ENCODE measurements around the gene SCN4A. TPM values are rescaled to one million over a fixed set of nuclear protein-coding genes. Genes with fewer than 3 reads are reported as not detected.
"Not testable (repeated sequence)": the region's sequence is repeated elsewhere in the genome, so short reads cannot be mapped to it uniquely, and the experiment has no call there.

SCN4A gene
- polyA plus RNA-seq, 1 donor from 2014 or later = not detected

GRCh38 chr17:63926164-63926563, 46.6 kb downstream of the SCN4A start:
- Histone ChIP-seq H2AFZ (ENCODE audit: low read depth, low read length) (no peak overlapping the region), H3K36me3 (ENCODE audit: insufficient read depth, low read length) (no peaks in the 10 kb centered on the region), H3K27ac (ENCODE audit: low read length) (no peak overlapping the region), H3K9me2 (ENCODE audit: insufficient read depth, low read length) (no peaks in the 10 kb centered on the region), H4K20me1 (ENCODE audit: insufficient read depth) (no peaks in the 10 kb centered on the region), H3K4me3 (ENCODE audit: low read length) (no peak overlapping the region), H3K27me3 (ENCODE audit: insufficient read depth, low read depth, low read length) (no peaks in the 10 kb centered on the region), H3K4me2 (ENCODE audit: low read length) (no peak overlapping the region), H3F3A (ENCODE audit: insufficient read depth, low read length, poor library complexity, severe bottlenecking) (no peaks in the 10 kb centered on the region), H3K9ac (ENCODE audit: low read length) (no peak overlapping the region), H3K79me2 (replicated peaks; ENCODE audit: insufficient read depth, low read length) (no peaks in the 10 kb centered on the region), H3K9me3 (ENCODE audit: low read length) (no peaks in the 10 kb centered on the region)
- TF ChIP-seq EZH2 (IDR thresholded peaks at IDR 0.05; ENCODE audit: borderline replicate concordance, insufficient read depth, low read length, poor library complexity, severe bottlenecking) (no peak), REST (IDR thresholded peaks at IDR 0.05; ENCODE audit: borderline replicate concordance) (no peak), CTCF (IDR thresholded peaks at IDR 0.05; ENCODE audit: poor library complexity, severe bottlenecking) (no peak), MXI1 (conservative IDR thresholded peaks at IDR 0.05; ENCODE audit: poor library complexity, severe bottlenecking) (no peak), RAD21 (conservative IDR thresholded peaks at IDR 0.05) (no peak), SMC3 (conservative IDR thresholded peaks at IDR 0.05; ENCODE audit: poor library complexity) (no peak), POLR2AphosphoS5 (IDR thresholded peaks at IDR 0.05) (no peak), EP300 (conservative IDR thresholded peaks at IDR 0.05; ENCODE audit: poor library complexity, severe bottlenecking) (no peak), TAF1 (IDR thresholded peaks at IDR 0.05; ENCODE audit: low read depth) (no peak)

GRCh38 chr17:63925615-63926014, 47.1 kb downstream of the SCN4A start:
- TF ChIP-seq CTCF (IDR thresholded peaks at IDR 0.05; ENCODE audit: poor library complexity, severe bottlenecking) (no peak), REST (IDR thresholded peaks at IDR 0.05; ENCODE audit: borderline replicate concordance) (no peak), TAF1 (IDR thresholded peaks at IDR 0.05; ENCODE audit: low read depth) (no peak), RAD21 (conservative IDR thresholded peaks at IDR 0.05) (no peak), MXI1 (conservative IDR thresholded peaks at IDR 0.05; ENCODE audit: poor library complexity, severe bottlenecking) (no peak), POLR2AphosphoS5 (IDR thresholded peaks at IDR 0.05) (no peak)
- Histone ChIP-seq H3K36me3 (ENCODE audit: insufficient read depth, low read length) (no peaks in the 10 kb centered on the region), H3F3A (ENCODE audit: insufficient read depth, low read length, poor library complexity, severe bottlenecking) (no peaks in the 10 kb centered on the region), H3K9me2 (ENCODE audit: insufficient read depth, low read length) (no peaks in the 10 kb centered on the region), H3K9me3 (ENCODE audit: low read length) (no peaks in the 10 kb centered on the region), H3K27me3 (ENCODE audit: insufficient read depth, low read depth, low read length) (no peaks in the 10 kb centered on the region), H2AFZ (ENCODE audit: low read depth, low read length) (no peak overlapping the region), H3K79me2 (replicated peaks; ENCODE audit: insufficient read depth, low read length) (no peaks in the 10 kb centered on the region), H3K9ac (ENCODE audit: low read length) (no peak overlapping the region), H3K4me2 (ENCODE audit: low read length) (no peak overlapping the region), H4K20me1 (ENCODE audit: insufficient read depth) (no peaks in the 10 kb centered on the region), H3K27ac (ENCODE audit: low read length) (no peak overlapping the region), H3K4me3 (ENCODE audit: low read length) (no peak overlapping the region)

- H3K9me3 ChIP-seq (ENCODE audit: low read length); H3K27me3 ChIP-seq (ENCODE audit: insufficient read depth, low read depth, low read length); H3K9me2 ChIP-seq (ENCODE audit: insufficient read depth, low read length); H3F3A ChIP-seq (ENCODE audit: insufficient read depth, low read length, poor library complexity, severe bottlenecking); H2AFZ ChIP-seq (ENCODE audit: low read depth, low read length); H3K79me2 ChIP-seq (replicated peaks; ENCODE audit: insufficient read depth, low read length); H3K4me3 ChIP-seq (ENCODE audit: low read length); H3K36me3 ChIP-seq (ENCODE audit: insufficient read depth, low read length); H3K9ac ChIP-seq (ENCODE audit: low read length); H4K20me1 ChIP-seq (ENCODE audit: insufficient read depth); H3K4me2 ChIP-seq (ENCODE audit: low read length); H3K27ac ChIP-seq (ENCODE audit: low read length): not testable (repeated sequence)
Observed at GRCh38 chr17:63922402-63922801, 50.3 kb downstream of the SCN4A start.

Measured in neural cell (in vitro differentiated cells).